ENCODE measurements around the gene PSKH1.
"Not testable (repeated sequence)": the region's sequence is repeated elsewhere in the genome, so short reads cannot be mapped to it uniquely, and the experiment has no call there.

Gene PSKH1

GRCh38 chr16:67963662-67964321 is 70.7 kb downstream of the PSKH1 start:
- DNase-seq = no peak

GRCh38 chr16:67964477-67965131 is 71.5 kb downstream of the PSKH1 start:
- DNase-seq = no peak

- DNase-seq = no peak
Measured at GRCh38 chr16:67965668-67966548, 72.9 kb downstream of the PSKH1 start.

GRCh38 chr16:67966549-67967182 is 73.6 kb downstream of the PSKH1 start:
- DNase-seq = peak in 3 of 4 experiments; percentile 29 to 57 (median 51)

- peak in 1 of 4 experiments; percentile 22 for DNase-seq
Measured at GRCh38 chr16:67967183-67967957, 74.3 kb downstream of the PSKH1 start.

- peak; percentile 40 to 67 (median 44) for DNase-seq
Measured at GRCh38 chr16:67967958-67968399, 74.9 kb downstream of the PSKH1 start.

GRCh38 chr16:67968400-67969253 is 75.6 kb downstream of the PSKH1 start, which contains the start of gene SLC12A4:
SLC12A4 (minus strand) TSS chr16:67968637; CDS start chr16:67968553, 84 bp downstream.
- peak; percentile 77 to 92 (median 82) for DNase-seq

- no peak for DNase-seq
Measured at GRCh38 chr16:67969254-67970039, 76.4 kb downstream of the PSKH1 start.

GRCh38 chr16:67971111-67971510 is 78.1 kb downstream of the PSKH1 start:
- no peak for DNase-seq

- DNase-seq = not testable (repeated sequence)
Measured at GRCh38 chr16:67972285-67972684, 79.2 kb downstream of the PSKH1 start.

GRCh38 chr16:67975321-67976105 is 82.5 kb downstream of the PSKH1 start:
- no peak for DNase-seq

- DNase-seq = no peak
Measured at GRCh38 chr16:67976205-67976604, 83.2 kb downstream of the PSKH1 start.

GRCh38 chr16:67977005-67977404 is 84.0 kb downstream of the PSKH1 start:
- DNase-seq = no peak

- no peak for DNase-seq
Measured at GRCh38 chr16:67977469-67978227, 84.6 kb downstream of the PSKH1 start.
